Renal cortex interstitium (tissue), 11 donors: ENCODE data around the gene RNF123. TPM values are rescaled to one million over a fixed set of nuclear protein-coding genes. Genes with fewer than 3 reads are reported as not detected.
"Not testable (repeated sequence)": the region's sequence is repeated elsewhere in the genome, so short reads cannot be mapped to it uniquely, and the experiment has no call there.

Experiments used
- DNase-seq, 11 donors: peaks; one replicate each; pipeline ENCODE4 v3.0.0-alpha.2; 2013; ENCODE audit warnings: low read depth in 9 of 11, low spot score in 4 of 11; ENCODE audit errors: extremely low read depth in 1 of 11
- polyA plus RNA-seq, 3 donors: library from polyadenylated mRNA; unstranded; fragments of 120-200 nt; gene quantifications; one replicate each; pipeline ENCODE4 v1.2.1, GENCODE V29; 2013; ENCODE audit not compliant: insufficient read length in 3 of 3

Gene RNF123
- polyA plus RNA-seq, 3 donors: 33.9 to 42.2 (median 38.8) TPM

- peak in 2 of 11 donors; percentile 4 to 7 for DNase-seq
Observed at GRCh38 chr3:49724586-49724985, 35.2 kb downstream of the RNF123 start.

DNA sequence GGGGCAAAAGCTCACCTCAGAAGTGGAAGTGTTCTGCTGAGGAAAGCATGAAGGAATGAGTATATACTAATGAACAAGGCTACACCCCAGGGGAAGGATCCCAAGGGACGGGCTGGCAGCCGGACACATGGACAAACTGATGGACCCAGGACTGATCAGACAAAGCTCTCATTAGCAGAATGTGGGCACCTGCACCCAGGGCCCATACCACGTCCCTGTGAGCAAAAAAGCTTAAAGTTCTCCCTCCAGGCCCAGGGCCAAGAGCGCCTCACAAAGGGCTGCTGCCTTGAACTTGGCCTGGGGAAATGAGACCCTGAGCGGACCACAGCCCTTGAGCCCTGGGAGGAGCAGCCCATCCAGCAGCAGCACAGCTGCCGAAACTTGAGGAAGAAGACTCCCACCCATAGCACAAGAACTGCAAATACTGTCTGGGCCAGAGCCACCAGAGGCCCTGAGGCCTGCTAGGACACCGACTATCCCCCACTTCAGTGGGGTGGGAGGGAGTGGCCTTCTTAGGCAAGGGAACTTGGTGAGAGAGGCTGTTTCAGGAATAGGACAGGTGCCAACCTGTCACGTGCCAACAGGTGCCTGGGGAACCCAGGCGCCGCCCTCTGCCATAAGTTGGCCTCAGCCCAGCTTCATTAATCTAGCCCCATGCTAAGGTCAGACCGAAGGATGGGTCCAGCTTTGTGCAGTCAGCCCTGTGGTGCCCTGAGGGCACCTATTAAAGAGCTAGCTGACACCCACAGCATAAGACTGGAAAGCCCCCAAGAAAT lies 36.7 kb downstream of the RNF123 start:
- DNase-seq: no peak

DNA sequence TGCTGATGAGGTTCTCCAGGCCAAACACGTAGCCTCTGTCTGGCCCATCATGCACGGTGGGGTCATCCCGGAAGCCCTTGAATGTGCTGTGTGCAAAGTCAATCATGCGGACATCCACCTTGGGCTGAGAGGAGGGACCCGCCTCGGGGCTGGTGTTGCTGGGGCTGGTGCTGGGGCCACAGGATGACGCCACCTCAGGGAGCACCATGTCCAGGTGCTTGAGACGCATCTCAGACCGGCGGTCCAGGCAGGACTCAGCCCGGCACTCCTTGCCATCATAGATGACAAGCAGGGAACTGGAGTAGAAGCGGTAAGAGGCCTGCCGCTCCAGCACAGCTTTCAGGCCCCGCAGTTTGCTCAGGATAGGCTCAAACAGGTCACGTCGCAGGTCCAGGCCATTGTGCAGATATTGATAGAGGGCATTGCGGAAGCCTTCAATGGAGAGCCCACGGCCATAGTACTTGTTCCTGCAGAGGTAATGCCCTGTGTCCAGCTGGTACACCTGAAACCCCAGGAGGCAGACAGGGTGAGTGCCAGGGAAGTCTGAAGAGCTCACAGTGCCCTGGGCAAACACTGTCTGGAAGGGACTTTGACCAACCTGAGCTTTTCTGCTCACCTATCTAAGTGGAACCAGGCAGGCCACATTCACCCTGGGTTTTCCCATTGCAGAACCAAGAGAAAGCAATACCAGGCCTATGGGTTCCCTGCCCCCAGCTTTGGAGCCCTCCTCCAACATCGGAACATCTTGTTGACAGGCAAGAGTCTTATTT lies 38.0 kb downstream of the RNF123 start:
- DNase-seq: no peak

DNA sequence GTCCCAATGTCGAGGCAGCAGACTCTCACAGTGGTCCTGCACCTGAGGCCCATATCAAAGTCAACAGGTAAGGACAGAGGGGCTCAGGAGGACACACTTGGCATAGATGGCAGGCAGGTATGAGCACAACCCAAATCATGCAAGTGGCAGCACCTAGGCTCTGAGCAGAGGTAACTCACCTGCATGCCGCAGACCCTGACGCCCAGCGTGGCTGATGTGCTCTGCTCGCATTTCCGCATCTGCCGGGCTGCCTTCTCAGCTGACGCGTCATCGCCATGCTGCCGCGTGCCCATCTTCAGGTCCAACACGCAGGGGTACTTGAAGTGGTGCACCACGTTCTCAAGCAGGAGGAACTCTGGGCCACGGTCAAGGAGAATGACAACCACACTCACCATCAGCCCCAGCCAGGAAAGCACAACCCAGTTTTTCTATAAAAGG lies 38.6 kb downstream of the RNF123 start:
- no peak for DNase-seq

GRCh38 chr3:49729966-49730609 lies 40.7 kb downstream of the RNF123 start:
- no peak for DNase-seq

DNA sequence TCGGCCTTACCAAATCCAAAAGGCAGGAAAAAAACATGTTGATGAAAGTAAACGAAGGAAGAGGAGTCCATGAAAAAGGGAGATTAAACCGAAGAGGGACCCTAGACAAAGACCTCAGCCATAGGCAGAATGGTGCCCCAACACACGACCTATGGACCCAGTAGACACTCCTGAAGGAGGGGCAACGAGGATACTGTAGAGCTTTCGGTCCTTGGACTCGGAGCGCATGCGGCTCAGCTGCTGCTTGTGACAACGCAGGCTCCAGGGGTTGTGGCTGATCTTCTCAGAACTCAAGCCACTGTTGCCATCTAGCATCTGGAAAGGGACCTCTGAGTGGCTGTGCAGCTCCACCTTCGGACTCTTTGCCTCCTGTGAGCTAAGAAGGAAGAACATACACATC lies 43.2 kb downstream of the RNF123 start:
- DNase-seq: no peak

- no peak for DNase-seq
Observed at GRCh38 chr3:49733551-49733950, 44.2 kb downstream of the RNF123 start.

DNA sequence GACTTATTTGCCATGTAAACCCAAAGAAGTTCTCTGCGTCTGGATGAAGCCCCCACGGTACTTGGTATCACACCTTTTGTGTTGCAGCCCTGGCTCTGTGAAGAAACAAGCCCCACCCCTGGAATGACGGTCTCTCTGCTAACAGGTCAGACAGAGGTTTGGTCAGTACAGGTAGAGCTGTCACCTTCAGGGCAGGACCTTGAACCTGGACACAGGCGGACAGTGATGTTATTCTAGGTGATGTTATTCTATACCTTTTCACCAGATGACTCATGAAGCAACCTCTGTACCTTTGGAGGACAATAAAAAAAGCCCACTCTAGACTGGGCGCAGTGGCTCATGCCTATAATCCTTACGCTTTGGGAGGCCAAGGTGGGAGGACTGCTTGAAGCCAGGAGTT lies 45.4 kb downstream of the RNF123 start:
- no peak for DNase-seq

GRCh38 chr3:49738067-49738713 lies 48.8 kb downstream of the RNF123 start:
- DNase-seq: no peak

- no peak for DNase-seq
Observed at GRCh38 chr3:49740427-49740826, 51.1 kb downstream of the RNF123 start.

DNA sequence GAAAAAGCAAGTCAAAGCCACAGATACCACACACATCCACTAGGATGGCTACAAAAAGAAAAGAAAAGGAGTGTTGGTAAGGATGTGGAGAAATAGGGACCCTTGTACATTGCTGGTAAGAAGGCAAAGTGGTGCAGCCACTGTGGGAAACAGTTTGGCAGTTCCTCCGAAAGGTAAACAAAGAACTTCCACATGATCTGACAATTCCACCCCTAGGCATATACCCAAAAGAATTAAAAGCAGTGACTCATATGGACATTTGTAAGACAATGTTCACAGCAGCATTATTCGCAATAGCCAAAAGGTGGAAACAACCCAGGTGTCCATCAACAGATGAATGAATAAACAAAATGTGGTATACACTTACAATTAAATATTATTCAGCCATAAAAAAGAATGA lies 56.6 kb downstream of the RNF123 start:
- DNase-seq: no peak

DNA sequence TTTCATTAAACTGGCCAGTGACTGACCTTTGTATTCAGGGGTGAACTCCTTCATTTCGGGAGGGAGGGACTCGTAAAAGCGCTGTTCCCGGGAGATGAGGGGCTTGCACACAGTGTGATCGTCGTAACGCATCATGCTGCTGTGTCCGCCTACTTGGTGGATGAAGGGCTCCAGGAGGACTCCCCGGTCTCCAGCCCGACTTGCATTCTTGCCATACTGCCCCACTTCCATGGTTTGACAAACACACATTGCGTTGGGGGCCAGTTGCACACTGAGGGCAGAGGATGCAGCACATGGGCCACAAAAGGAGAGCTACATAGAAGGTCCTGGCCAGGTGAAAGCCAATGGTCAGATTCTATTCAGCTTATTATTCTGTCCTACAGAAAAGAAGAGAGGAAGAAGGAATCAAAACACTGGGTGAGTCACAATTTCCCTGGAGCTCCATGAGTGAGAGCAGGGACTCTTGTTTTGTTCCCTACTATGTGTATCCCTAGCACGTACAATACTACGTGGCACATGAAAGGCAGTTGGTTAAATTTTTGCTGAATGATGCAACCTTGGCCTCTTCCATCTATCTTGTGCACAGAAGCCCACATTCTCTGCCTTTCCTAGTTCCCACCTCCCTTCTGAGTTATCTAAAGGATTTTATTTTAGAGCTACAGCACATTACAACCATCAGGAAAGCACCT lies 58.6 kb downstream of the RNF123 start:
- DNase-seq: no peak

DNA sequence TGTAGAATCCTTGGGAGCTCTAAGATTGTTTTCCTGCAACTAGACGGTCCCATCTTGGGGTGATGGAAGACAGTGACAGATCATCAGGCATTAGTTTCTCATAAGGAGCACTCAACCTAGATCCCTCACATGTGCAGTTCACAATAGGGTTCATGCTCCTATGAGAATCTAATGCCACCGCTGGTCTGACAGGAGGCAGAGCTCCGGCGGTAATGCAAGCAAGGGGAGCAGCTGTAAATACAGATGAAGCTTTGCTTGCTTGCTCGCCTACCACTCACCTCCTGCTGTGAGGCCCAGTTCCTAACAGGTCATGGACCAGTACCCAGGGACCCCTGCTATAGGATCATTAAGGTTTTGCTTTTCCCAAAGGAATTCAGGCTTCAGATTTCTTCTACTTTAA lies 59.5 kb downstream of the RNF123 start:
- not testable (repeated sequence) for DNase-seq

DNA sequence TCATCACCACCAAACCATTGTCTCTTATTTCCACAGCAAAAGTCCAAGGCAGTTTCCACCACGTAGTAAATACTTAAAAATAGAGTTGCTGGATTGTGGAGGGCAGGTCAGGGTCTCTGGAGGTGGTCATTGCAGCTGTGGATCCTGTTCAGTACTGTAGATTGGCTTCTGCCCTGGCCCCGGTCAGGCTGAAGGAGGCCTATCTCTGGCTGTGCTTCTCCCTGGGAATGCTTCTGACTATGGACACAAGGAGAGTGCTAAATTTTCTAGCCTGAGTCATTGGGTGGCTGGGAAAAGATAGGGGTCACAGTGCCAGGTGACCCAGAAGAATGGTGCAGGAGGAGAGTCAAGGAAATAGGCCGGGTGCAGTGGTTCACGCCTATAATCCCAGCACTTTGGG lies 60.7 kb downstream of the RNF123 start:
- DNase-seq: no peak

GRCh38 chr3:49751501-49751900 lies 62.1 kb downstream of the RNF123 start:
- DNase-seq: no peak

GRCh38 chr3:49754536-49754935 lies 65.2 kb downstream of the RNF123 start:
- DNase-seq: no peak

- no peak for DNase-seq
Observed at GRCh38 chr3:49756036-49756435, 66.7 kb downstream of the RNF123 start.

DNA sequence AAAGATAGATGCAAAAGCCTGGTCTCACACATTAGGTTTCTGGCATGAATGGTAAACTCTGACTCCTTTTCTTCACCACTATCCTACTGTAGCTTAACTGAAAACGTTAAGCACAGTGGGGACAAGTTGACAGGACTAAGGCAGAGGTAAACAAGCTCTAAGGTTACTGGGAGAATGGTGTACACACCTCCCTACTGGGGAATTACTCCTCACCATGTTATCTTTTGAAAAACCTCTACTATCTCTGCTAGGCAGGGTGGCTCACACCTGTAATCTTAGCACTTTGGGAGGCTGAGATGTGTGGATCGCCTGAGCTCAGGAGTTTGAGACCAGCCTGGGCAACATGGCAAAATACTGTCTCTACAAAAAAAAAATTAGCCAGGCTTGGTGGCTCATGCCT lies 67.8 kb downstream of the RNF123 start:
- DNase-seq: no peak

DNA sequence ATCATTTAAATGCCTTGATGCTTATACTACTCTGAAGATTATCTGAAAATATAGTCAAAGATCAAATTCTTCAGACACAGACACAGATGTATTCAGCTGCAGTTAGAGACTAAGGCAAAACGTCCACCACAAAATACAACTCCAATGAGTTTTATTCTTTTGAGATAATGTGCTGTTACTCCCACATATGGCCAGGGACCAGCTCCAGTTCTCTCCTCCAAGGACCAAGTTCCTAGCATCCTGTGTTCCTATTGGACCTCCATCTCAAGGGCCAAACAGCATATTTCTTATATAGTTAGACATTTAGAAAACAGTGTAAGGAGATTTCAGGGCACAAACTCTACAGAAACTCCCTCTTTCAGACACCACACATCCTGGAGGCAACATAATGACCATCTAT lies 69.9 kb downstream of the RNF123 start:
- peak in 5 of 11 donors; percentile 7 to 26 (median 14) for DNase-seq
